ENCODE results near the gene SYNJ2. TPM values are rescaled to one million over a fixed set of nuclear protein-coding genes. Genes with fewer than 3 reads are reported as not detected.
A peak's percentile ranks its signal among the peaks of the same experiment; 100 is the strongest.

SYNJ2 gene
- total RNA-seq, 4 donors from 2014 or later, result 6.6 to 15.6 (median 9.8) TPM

DNA sequence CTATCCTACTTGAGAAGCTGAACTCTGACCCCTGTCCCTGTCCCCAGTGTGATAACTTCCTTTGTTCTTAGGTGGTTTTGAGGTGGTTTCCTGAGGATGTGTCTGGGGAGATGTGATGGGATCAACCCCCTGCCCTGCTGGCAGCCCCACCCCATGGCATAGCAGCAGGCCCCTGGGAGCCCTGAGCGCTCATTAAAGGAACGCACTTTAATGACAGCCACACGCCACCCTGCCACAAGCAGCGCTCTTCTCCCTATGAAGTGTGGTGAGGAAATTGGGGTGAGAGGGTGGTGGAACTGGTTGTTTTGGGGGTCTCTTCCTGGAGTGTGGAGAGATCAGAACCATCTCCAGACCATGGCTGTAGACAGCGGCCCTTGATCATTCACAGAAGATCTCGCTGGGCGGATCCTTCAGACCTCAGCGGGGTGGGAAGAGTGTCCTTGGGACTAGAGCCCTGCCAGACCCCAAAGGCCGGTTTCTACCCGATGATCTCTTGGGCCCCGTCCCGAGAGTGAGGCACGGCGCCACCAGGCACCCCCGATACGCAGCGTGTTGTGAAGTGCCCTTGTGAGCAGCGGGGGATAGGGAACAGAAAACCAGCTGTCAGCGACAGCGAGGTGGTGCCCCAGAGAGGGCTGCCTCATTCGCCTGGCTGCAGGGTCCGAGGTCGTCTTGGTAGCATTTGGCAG lies 45.4 kb downstream of the SYNJ2 start:
- WGBS, 2 donors, result 88 to 98% methylated on average over 8 to 9 of the region's 23 CpGs
- peaks cover 20 to 52% (median 42%) of the 10 kb centered on the region in 3 donors for H3K4me1 ChIP-seq
- H3K27ac ChIP-seq, result peak overlapping the region; percentile 5 to 91 (median 74)
- intact Hi-C loops (cut with DNase I), result no loop called here
- H3K4me3 ChIP-seq, result peak overlapping the region in 1 of 4 donors; percentile 39
- no peaks in the 10 kb centered on the region for H3K9me3 ChIP-seq
- no peak for TF ChIP-seq POLR2A (IDR thresholded peaks at IDR 0.05)
- TF ChIP-seq, protein P1, sequence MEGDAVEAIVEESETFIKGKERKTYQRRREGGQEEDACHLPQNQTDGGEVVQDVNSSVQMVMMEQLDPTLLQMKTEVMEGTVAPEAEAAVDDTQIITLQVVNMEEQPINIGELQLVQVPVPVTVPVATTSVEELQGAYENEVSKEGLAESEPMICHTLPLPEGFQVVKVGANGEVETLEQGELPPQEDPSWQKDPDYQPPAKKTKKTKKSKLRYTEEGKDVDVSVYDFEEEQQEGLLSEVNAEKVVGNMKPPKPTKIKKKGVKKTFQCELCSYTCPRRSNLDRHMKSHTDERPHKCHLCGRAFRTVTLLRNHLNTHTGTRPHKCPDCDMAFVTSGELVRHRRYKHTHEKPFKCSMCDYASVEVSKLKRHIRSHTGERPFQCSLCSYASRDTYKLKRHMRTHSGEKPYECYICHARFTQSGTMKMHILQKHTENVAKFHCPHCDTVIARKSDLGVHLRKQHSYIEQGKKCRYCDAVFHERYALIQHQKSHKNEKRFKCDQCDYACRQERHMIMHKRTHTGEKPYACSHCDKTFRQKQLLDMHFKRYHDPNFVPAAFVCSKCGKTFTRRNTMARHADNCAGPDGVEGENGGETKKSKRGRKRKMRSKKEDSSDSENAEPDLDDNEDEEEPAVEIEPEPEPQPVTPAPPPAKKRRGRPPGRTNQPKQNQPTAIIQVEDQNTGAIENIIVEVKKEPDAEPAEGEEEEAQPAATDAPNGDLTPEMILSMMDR (IDR thresholded peaks at IDR 0.05), result no peak
- peaks cover 0 to 8% (median 0%) of the 10 kb centered on the region in 3 donors for H3K36me3 ChIP-seq
- no peak for DNase-seq
- no peaks in the 10 kb centered on the region for H3K27me3 ChIP-seq

DNA sequence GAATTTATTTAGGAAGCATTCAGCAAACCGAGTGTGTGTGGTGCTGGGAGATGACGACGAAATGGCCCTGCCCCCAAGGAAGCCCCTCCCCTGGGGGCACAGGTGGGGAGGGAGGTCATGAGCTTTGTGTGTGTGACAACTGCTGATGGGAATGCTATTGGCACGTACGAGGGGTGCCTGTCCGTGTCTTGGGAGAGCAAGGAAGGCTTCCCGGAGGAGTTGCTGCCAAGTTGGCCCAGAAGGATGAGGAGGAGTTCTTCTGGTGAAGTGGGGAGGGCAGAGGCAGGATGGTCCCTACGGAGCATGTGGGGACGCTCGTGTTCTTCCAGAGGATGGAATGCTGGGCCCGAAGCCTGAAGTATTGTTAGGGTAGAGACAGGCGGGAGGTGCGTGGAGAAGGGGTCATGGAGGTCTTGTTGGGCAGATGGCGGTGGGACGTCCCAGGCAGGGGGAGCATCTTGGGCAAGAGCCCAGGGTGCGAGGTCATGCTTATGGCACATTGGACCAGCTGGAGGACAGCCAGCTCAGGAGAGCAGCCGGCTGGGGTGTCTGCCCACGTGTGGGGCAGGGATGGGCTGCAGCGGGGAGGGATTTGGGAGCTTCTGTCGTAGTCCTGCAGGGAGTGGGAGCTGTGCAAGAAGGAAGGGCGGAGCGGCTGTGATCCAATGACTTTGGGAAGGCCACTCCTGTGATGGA lies 46.1 kb downstream of the SYNJ2 start:
- WGBS, 2 donors, result 76 to 78% methylated on average over 20 to 22 of the region's 22 CpGs
- intact Hi-C loops (cut with DNase I), result no loop called here
- peaks cover 20 to 59% (median 46%) of the 10 kb centered on the region in 3 donors for H3K4me1 ChIP-seq
- DNase-seq, result no peak
- peaks cover 0 to 14% (median 0%) of the 10 kb centered on the region in 3 donors for H3K36me3 ChIP-seq
- no peak for TF ChIP-seq POLR2A (IDR thresholded peaks at IDR 0.05)
- TF ChIP-seq, protein P1 (IDR thresholded peaks at IDR 0.05), result no peak
- no peaks in the 10 kb centered on the region for H3K27me3 ChIP-seq
- H3K9me3 ChIP-seq, result no peaks in the 10 kb centered on the region
- H3K4me3 ChIP-seq, result no peak overlapping the region
- H3K27ac ChIP-seq, result peak overlapping the region; percentile 5 to 91 (median 74)

DNA sequence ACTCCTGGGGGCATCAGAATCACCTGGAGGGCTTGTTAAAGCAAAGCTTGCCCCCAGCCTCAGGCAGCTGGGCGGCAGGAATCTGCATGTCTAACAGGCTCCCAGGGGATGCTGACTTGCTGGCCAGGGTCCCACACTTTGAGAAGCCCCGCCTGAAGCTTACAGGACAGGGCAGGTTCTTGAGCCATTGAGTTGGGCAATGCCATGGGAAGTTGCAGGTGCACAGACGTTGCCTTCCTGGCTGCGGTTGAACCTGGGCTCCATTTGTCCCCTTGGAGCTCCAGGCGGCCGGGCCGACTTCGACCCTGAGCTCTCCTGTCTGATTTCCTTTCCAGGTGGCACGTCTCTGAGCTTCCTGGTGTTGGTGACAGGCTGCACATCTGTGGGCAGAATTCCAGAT lies 46.8 kb downstream of the SYNJ2 start:
- WGBS, 2 donors, result 20 to 73% methylated on average over 2 to 3 of the region's 9 CpGs
- no peak for DNase-seq
- intact Hi-C loops (cut with DNase I), result no loop called here

DNA sequence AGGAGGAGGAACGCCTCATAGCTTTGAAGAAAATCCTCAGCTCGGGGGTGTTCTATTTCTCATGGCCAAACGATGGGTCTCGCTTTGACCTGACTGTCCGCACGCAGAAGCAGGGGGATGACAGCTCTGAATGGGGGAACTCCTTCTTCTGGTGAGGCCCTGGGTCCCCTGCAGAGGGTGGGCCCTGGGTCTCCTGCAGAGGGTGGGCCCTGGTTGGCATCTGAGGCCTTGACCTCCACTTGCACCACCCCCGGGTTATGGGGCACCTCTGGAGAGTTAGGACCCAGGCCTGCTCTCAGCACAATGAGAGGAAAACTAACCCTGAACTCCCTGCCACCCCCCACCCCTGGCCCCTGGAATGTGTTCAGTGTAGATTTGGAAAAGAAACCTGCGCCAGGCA lies 47.2 kb downstream of the SYNJ2 start:
- Histone ChIP-seq H3K27me3 (no peaks in the 10 kb centered on the region), H3K36me3 (peaks cover 0 to 23% (median 4%) of the 10 kb centered on the region in 3 donors), H3K4me3 (no peak overlapping the region), H3K9me3 (no peaks in the 10 kb centered on the region), H3K4me1 (peaks cover 27 to 70% (median 52%) of the 10 kb centered on the region in 3 donors), H3K27ac (no peak overlapping the region)
- WGBS, 2 donors, result 80 to 96% methylated on average over 3 to 4 of the region's 8 CpGs
- TF ChIP-seq POLR2A (IDR thresholded peaks at IDR 0.05), result no peak
- TF ChIP-seq, protein P1 (IDR thresholded peaks at IDR 0.05), result no peak
- intact Hi-C loops (cut with DNase I), result no loop called here
- DNase-seq, result no peak

More for the DNA sequence above, 46.8 kb downstream of the SYNJ2 start:
- Histone ChIP-seq H3K9me3 (no peaks in the 10 kb centered on the region), H3K4me1 (peaks cover 24 to 65% (median 48%) of the 10 kb centered on the region in 3 donors), H3K4me3 (no peak overlapping the region), H3K36me3 (peaks cover 0 to 19% (median 2%) of the 10 kb centered on the region in 3 donors), H3K27ac (peak overlapping the region in 1 of 4 donors; percentile 91), H3K27me3 (no peaks in the 10 kb centered on the region)
- TF ChIP-seq, protein P1 (IDR thresholded peaks at IDR 0.05), result no peak
- TF ChIP-seq POLR2A (IDR thresholded peaks at IDR 0.05), result no peak

DNA sequence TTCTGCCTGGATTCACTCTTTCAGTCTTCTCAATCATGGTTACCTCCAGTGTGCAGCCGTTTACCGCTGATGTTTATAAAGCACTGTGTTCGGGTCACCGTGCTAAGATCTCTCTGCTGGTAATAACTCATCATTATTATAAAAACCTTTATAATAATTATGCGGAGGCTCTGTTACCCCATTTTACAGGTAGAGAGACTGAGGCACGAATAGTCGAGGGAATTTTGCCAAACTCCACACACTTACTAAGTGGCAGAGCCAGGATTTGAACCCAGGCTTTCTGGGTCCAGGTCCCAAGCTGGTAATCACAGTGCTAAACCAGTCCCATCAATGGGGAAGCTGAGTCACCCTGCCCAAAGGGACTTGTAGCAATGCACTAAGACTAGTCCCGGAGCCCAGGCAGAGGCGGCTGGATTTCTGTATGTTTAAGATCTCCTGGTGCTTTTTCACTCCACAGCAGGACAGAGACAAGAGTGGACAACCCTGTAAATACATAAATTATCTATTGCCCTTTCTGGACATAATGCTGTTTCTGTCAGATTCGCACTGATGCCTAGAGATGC lies 48.1 kb downstream of the SYNJ2 start:
- no peak for DNase-seq
- TF ChIP-seq POLR2A (IDR thresholded peaks at IDR 0.05), result no peak
- TF ChIP-seq, protein P1 (IDR thresholded peaks at IDR 0.05), result no peak
- H3K27me3 ChIP-seq, result no peaks in the 10 kb centered on the region
- H3K9me3 ChIP-seq, result no peaks in the 10 kb centered on the region
- peaks cover 0 to 23% (median 4%) of the 10 kb centered on the region in 3 donors for H3K36me3 ChIP-seq
- H3K4me3 ChIP-seq, result no peak overlapping the region
- H3K27ac ChIP-seq, result no peak overlapping the region
- WGBS, 2 donors, result 93 to 96% methylated on average over 7 to 10 of the region's 10 CpGs
- intact Hi-C loops (cut with DNase I), result no loop called here
- H3K4me1 ChIP-seq, result peaks cover 27 to 77% (median 59%) of the 10 kb centered on the region in 3 donors
